GM21717 (cell line): ENCODE measurements around the gene ZBP1.

ENCODE experiments used
- ATAC-seq: cut with Tn5 transposase; IDR thresholded peaks from one replicate; pipeline ENCODE4 v1.9.1; 2021; ENCODE audit warnings: mild to moderate bottlenecking, moderate library complexity; ENCODE audit not compliant: unreplicated experiment

ZBP1 gene

DNA sequence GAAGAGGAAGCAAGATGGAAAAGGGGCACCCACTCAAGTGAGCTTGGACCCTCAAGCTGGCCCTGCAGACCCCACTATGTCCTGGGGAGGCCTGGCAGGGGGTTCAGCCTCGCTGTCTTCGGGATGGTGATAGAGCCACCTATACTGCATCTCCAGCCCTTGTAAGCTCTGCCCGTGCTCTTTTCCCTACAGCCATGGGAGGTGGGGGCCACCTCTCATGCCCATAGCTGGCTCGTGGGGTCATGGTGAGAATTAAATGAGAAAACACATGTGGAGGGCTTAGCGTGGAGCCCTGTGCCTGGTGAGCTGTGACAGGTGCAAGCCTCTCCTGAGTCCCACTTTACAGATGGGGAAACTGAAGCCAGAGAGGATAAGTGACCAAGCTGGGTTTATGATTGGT, 31.6 kb downstream of the ZBP1 start:
- no peak for ATAC-seq

DNA sequence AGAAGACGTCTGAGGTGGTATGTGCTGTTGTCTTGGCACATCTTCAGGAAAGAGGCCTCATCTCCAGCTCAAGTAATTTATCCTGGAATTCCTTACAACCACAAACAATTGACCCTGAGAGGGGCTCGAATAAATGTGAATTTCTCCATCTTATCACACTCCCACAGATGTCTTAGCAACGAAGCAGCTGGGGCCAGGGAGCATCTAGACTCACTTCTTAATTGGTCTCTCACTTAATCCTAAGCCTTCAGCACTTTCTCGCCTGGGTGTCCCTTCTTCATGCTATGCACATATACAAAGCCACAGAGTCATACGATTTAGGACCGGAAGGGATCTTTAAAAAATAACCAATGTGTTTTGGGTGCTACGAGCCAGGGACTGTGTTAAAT, 32.2 kb downstream of the ZBP1 start:
- no peak for ATAC-seq

DNA sequence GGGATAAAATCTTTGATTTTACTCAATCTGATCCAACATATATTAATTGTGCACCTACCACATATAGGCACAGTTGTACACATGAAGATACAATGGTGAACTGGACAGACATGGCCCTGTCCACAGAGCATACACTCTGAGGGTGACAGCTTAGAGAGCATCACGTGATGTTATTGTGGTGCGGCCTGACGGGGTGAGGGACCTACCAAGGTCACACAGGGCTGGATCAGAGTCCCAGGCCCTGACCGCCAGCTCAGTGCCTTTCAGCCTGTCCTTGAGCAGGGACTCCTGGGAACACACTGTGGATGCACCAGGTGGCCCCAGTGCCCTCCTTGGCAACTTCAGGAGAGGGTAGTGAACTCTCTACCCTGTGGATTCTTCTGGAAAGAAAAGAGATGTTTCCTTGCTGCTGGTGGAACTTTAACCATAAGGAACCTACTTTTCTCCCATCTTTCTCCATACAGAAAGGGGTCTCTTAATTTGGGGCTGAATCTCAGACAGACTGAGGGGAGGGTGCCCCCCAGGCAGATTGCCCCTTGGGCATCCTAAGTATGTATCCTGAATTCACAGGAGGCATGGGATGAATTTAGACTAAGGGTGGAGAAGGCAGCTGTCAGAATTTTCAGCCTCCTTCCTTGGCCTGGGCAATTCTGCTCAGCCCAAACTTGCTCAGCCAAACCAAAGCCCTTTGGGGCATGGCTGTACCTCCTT, 32.8 kb downstream of the ZBP1 start:
- no peak for ATAC-seq

DNA sequence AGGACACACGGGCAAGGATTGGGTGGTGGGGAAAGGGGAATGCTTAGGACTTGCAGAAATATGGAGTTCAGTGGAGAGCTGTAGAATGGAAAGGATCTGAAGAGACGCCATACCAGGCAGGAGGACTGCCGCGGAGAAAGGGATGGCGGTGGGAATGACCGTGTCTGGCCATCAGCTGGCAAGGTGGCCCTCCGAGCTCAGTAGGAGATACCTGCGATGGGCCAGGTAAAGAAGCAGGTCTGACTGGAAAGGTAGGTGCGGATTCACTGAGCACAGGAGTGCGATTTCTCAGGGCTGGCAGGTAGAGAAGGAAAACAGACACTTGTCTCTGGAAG, 33.3 kb downstream of the ZBP1 start:
- no peak for ATAC-seq

DNA sequence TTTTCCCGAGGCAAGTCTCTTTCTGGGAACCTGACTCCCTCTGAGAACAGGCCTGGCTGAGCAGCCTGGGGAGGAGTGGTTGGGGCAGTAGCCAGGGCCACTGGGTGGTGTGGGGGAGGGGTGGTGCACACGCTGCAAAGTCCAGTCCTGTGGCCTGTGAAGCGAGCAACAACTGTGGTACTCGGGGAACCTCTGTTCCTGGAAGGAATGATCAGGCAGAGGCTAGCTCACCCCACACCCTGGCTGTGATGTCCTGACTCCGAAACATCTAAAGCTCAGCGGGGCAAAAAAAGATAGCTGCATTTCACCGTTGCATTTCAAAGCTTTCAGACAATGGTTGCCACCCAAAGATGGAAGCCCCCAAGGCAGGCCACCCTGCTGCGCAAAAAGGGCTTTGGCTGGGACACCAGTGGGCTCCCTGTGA, 33.8 kb downstream of the ZBP1 start:
- ATAC-seq: no peak

DNA sequence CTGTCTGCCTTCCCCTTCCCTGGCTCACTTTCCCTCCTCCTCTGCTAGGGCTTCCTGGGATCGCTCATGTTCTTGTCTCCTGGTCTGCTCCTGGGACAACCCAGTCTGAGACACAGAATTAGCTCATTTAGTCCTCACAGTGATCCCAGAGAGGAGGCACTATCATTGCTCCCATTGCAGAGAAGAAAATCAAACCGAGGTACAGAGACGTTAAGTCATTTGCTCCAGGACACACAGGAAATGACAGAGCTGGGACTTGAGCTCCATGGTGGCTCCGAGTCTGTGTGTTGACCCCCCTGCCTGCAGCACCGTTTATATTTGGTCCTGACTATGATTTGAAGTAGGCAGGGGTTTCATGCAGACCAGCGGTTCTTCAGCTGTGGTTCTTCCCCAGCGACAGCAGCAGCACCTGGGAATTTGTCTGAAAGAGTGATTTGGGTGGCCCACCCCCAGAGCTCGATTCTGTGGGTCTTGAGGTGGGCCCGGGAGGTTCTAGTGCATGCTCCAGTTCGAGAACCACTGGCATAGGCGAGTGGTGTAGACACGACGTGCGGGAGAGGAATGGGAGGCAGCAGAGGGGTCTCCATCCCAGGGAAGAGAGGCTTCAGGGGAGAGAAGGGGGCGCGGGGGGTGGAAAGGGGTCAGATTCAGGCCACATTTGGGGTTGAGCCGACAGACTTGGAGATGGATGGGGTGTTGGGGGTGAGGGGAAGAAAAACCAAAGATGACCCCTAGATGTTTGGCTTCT, 34.6 kb downstream of the ZBP1 start:
- ATAC-seq: no peak

DNA sequence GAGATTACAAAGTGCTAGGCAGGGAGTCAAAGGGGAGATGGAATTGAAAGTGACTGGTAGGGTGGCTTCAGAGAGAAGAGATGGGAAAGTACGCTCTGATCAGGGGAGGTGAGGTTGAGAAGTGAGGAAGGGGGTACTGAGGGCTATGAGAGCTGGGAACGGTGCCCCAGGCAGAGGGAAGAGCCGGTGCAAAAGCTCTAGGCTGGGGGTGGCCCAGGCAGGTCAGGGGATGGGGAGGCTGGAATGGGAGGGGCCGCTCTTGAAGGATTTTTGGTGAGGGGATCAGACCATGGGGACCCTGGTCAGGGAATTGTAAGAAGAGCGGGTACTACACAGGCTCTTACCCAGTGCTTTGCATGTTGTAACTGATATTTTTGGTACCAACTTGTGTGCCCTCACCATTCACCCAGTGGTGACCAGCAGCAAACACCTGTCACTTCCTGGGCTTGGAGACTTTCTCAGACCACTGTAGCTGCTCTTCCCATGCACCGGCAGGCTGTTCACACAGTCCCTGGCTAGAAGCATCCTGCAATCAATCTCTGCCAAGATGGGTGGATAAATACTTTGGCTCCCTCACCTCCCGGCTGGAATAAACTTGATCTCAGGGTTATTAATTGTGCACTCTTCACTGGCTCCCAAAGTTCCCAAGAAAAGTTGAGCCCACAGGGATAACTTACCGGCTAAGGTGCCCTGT, 35.3 kb downstream of the ZBP1 start:
- no peak for ATAC-seq

DNA sequence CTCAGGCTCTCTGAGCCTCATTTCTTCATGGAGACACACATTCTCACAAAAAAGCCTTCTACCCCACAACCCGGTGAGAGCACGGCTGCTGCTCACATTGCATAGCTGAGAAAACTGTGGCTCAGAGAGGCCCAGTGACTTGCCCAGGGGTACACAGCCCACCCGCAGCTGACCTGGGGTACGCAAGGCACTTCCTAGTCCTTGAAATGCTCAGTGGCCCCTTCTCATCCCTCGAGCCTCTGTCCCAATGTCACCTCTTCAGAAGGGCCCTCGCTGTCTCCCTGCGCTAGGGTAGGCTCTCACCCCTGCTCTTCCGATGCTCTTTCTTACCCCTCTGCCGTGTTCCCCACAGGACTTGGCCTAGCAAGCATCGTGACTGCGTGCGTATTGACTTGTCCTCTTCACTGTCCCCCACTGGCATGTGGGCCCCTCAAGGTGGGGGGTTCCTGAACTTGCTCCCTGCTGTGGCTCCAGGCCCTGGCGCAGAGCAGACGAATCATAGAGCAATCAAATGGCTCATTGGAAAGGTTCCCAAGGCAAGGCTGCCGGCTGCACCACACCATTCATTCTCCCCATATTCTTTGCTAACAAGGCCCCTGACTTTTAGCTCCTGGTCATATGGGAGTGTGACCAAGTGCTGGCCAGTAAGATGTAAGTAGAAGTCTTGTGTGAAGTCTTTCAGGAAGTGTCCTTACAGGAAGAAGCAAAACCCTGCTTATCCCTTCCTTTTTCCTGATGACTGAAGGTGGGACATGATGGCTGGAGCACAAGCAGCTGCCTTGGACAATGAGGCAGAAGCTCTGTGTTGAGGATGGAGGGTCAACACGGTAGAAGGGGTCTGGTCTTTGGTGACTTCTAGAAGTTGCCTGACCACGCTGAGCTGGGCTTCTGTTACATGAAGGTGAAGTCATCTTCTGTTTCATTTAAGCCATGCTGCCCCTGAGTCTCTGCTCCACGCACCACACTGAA, 36.7 kb downstream of the ZBP1 start:
- no peak for ATAC-seq

DNA sequence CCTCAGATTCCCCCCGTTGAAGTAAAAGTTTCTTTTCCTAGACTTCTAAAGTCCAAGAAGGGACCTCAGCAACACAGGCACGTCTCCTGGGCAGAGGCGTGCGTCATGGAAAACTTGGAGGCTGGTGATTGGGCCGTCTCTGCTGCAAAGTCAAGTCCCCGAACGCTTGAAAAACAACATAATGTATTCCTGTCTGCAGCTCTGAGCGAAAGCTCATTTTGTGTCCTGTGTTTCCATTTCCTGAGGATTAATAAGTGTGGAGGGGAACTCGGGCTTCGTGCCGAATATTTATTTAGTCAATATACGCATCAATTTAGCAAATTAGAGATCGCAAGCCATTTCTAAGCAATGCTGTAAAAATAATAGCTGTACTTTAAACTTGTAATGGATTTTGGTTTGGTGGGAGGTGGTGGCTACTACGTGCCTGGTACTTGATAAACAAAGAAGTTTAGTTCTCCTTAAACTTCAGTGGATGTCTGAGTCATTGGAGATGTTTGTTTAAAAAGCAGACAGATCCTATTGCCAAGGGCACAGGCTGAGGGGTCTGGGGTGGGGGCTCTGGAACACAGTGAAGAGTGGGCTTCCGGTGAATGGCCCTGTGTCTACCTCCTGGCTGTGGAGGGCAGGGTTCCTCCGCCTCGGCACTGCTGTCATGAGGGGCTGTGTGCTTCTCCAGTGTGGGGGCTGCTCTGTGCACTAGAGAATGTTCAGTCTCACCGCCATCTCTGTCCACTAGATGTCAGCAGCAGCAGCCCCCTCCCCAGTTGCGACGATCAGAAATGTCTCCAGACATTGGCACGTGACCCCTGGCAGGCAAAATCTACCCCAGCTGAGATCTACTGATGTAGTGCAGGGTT, 37.6 kb downstream of the ZBP1 start:
- ATAC-seq: no peak

DNA sequence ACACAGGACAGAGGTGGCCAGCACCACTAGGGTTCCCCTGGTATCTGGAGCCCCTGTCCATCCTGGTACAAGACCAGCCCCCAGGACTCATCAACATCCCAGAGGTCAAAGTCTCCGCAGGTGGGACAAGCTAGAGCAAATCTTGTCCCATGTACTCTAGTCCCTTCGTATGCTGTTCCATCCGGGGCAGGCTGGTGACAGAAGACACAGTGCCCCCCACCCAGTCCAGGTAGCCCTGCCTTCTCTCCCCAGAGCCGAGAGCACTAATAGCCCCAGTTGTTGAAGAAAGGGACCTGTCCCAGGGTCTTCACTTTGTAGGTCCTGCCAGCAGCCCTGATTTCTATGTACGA, 38.2 kb downstream of the ZBP1 start:
- no peak for ATAC-seq

DNA sequence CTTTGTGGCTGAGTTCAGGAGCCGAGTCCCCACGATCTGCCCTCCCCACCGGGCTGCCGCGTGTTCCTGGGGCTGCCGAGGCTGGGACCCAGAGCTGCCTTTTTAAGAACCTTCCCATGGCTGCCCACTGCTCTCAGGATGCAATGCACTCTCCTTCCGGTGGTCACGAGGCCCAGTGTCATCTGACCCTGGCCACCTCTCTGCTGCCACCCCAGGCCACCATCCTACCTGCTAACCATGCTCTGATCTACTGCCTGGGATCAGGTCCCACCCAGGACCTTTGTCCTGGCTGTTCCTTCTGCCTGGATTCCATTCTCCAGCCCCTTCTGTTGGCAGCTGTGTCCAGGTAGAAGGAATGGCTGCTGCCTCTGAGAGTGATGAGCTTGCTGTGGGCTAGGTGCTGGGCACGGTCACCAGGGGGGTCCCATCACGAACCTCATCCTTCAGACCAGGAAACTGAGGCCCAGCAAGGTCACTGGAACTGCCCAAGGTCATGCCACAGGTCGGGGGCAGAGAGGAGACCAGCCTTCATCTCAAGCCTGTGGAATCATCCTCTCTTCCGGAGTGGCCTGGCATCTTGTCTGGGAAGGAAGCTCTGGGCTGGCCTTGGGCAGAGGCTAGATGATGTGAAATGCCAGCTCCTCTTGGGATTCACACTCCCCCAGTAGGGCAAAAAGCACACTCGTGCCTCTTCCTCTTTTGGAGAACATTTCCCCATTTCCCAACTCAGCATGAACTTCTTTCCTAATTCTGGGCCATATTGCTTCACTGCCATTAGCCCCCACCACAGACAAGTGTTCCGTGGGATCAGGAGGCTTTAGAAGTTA, 38.8 kb downstream of the ZBP1 start:
- no peak for ATAC-seq

DNA sequence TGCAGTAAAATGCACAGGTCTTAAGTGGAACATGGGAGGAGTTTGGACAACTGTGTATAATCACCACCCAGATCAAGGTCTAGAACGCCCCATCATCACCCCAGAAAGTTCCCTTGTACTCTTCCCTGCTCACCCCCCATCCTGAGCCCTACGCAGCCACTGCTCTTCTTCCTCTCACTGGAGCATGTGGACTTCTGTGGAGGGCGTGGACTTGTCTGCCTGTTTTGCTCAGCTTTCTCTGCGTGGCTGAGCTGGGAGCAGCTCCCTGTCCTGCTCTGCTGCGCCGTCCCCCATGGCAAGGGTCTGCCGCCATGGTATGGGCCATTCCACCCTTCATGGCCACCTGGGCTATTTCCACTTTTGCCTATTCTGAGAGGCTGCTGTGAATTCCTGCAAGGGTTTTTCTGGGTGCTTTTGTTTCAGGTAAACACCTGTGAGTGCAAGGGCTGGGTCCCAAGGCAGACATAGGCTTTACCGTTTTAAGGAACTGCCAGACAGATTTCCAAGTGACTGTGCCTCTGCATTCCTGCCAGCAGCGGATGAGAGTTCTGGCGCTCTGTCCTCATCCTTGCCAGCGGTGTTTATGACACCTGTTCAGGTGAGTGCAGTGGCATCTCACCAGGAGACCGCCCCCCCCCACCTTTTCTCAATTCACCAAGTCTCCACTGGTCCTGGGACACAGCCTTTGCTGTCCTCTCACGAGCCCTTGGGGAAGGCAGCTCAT, 39.6 kb downstream of the ZBP1 start:
- no peak for ATAC-seq

DNA sequence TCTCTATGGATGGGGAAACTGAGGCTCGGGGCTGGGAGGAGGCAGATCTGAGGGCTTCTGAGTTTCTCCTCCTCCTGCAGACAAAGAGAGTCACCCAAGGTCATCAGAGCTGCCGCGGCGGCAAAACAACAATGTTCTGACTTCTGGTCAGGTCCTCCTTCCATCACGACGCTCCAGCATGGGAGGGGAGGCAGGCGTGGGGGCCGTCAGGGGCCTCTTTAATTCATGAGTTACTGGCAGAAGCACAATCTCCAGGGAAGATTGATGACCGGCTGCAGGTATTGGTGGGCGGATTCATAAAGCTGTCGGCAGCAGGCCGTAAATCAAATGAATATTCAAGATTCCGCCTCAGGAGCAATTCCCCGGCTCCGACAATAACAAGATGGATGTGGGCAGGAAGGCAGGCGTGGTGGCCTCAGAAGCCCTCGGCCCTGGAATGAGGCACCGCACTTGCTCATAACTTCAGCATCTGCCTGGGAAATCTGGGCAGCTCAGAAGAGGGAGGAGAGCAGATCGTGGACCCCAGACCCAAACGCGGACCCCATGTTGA, 40.3 kb downstream of the ZBP1 start:
- ATAC-seq: no peak

DNA sequence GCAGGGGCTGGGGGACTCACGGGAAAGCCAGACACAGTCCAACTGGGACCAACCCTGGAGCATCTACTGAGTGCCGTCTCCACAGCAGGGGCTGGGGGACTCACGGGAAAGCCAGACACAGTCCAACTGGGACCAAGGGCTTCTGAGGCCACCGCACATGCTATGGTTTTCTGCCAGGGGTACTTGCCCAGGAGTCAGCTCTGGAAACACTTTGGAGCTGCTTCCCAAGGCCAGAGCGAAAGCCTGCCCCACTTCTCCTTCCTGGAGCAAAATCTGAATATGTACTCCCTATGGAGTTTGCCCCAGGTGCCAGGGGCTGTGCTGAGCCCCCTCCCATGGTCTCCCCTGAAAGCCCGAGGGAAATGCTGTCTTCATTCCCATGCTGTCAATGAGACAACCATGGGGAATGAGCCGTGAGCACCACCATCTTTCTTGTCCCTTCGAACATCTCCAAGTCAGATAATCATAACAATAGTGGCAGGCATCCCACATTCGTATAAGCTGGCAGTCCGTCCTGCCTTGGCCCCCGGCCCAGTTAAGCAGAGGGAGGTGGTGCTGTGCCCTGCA, 40.8 kb downstream of the ZBP1 start:
- ATAC-seq: no peak

DNA sequence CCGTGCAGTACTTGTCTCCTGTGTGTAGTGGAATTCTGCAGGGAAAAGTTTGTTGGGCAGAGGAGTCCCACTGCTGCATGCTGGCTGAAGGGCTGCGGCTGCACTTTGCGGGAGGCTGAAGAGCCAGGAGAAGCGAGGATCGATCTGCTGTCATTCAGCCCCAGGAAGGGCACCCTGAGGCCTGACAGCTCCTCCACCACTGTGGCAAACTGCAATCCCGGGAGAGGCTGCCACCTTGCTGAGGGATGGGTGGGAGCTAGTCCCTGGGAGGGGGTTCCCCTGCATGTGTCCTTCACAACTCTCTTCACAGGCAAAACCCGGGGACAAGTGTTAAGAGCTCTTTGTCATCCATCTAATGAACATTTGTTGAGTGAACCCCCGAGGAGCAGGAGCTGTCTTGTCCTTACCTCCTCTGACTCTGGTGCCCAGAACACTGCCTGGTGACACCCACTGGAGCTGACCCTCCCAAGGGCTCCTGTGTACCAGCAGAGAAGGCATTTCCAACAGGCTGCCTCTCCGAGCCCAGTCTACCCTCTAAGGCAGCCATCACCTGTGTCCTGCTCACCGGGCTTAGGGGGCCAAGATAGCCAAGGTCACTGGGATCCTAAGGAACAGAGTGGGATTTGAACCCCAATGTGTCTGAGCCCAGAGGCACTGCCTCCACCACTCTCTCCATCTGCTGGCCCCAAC, 41.6 kb downstream of the ZBP1 start:
- ATAC-seq: no peak

DNA sequence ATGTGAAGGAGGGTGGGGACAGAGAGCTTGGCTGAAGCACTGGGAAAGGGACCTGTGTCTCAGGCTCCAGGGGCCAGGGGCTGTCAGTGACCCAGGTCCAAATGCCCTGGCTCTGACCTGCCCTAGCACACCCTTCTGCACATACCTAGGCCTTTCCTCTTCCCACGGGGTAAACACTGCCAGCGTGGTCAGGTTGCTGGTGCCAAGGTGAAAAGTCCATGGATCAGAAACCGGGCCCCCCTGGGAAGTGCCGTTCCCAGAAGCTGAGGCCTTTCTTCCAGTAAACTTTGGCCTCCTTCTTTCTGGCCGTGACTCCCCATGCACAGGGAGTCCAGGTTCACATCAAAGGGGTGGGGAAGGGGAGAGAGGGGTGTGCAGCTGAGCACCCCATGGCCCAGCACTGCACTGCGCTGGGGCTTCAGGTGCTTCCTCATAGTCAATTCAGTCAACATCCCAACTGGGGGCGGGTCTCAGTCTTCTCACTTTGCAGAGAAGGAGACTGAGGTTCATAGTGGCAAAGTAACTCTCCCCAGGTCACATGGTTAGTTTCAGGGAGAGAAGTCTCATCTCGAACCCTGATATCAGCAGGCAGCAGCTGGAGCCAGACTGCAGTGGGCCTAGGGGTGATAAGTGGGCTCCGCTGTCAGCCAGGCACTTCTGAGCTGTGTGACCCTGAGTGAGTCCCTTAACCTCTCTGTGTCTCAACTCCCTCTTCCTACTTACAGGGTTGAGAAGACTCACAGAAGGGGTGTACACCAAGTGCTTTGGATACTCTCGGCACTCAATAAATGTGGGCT, 42.3 kb downstream of the ZBP1 start:
- no peak for ATAC-seq
